GM23338 (cell line): Measurements from ENCODE around the gene WSCD1. TPM values are rescaled to one million over a fixed set of nuclear protein-coding genes. Genes with fewer than 3 reads are reported as not detected.

Source experiments
- ATAC-seq: fragments of 200-7000 bp; cut with Tn5 transposase; 3 replicates; pipeline ENCODE4 v1.9.1; 2020
- DNase-seq: peaks from one replicate; pipeline ENCODE4 v3.0.0-alpha.2; 2015; ENCODE audit warnings: low spot score
- H2AFZ ChIP-seq: fragments of 200-600 bp; sonication (generic); 2 replicates; pipeline ENCODE4 v1.8.0; 2016; ENCODE audit warnings: antibody characterized with exemption, mild to moderate bottlenecking, moderate library complexity
- H3F3A ChIP-seq: fragments of 200-600 bp; sonication (generic); replicated peaks from 2 replicates; pipeline ENCODE4 v1.8.0; 2017; ENCODE audit warnings: antibody characterized with exemption, mixed run types, low read depth
- H3K27ac ChIP-seq: fragments of 200-600 bp; sonication (generic); 2 replicates; pipeline ENCODE4 v1.6.1; 2016; ENCODE audit warnings: low read depth
- H3K27me3 ChIP-seq: fragments of 200-600 bp; sonication (generic); 2 replicates; pipeline ENCODE4 v1.8.0; 2016; ENCODE audit warnings: mild to moderate bottlenecking, mixed run types, moderate library complexity; ENCODE audit not compliant: insufficient read depth
- H3K36me3 ChIP-seq: fragments of 200-600 bp; sonication (generic); 2 replicates; pipeline ENCODE4 v1.8.0; 2016; ENCODE audit warnings: mild to moderate bottlenecking; ENCODE audit not compliant: insufficient read depth
- H3K4me1 ChIP-seq: fragments of 200-600 bp; sonication (generic); 2 replicates; pipeline ENCODE4 v1.8.0; 2016; ENCODE audit warnings: mild to moderate bottlenecking, moderate library complexity; ENCODE audit not compliant: insufficient read depth
- H3K4me2 ChIP-seq: fragments of 200-600 bp; sonication (generic); 2 replicates; pipeline ENCODE4 v1.7.1; 2017; ENCODE audit warnings: mixed run types
- H3K4me3 ChIP-seq: fragments of 200-600 bp; sonication (generic); 2 replicates; pipeline ENCODE4 v1.6.1; 2016; ENCODE audit warnings: mixed run types
- H3K79me2 ChIP-seq: fragments of 200-600 bp; sonication (generic); replicated peaks from 2 replicates; pipeline ENCODE4 v1.8.0; 2017; ENCODE audit warnings: mild to moderate bottlenecking; ENCODE audit not compliant: insufficient read depth
- H3K9me2 ChIP-seq: fragments of 200-600 bp; sonication (generic); 2 replicates; pipeline ENCODE4 v1.8.0; 2017; ENCODE audit not compliant: insufficient read depth
- H4K20me1 ChIP-seq: fragments of 200-600 bp; sonication (generic); replicated peaks from 2 replicates; pipeline ENCODE4 v1.8.0; 2017; ENCODE audit warnings: mild to moderate bottlenecking; ENCODE audit not compliant: insufficient read depth
- H3K27ac Mint-ChIP-seq: 2 replicates; pipeline ENCODE4 v1.8.0; 2020; ENCODE audit warnings: inconsistent platforms, mild to moderate bottlenecking, moderate library complexity, mixed read lengths
- H3K27me3 Mint-ChIP-seq: 3 replicates; pipeline ENCODE4 v1.8.0; 2022; ENCODE audit warnings: low read depth, mild to moderate bottlenecking, moderate library complexity, mixed read lengths, inconsistent platforms; ENCODE audit not compliant: insufficient read depth, poor library complexity
- H3K36me3 Mint-ChIP-seq: 3 replicates; pipeline ENCODE4 v1.8.0; 2021; ENCODE audit warnings: low read depth, mild to moderate bottlenecking, inconsistent platforms, moderate library complexity, mixed read lengths
- H3K4me1 Mint-ChIP-seq: 3 replicates; pipeline ENCODE4 v1.8.0; 2020; ENCODE audit warnings: mild to moderate bottlenecking, inconsistent platforms, mixed read lengths
- H3K4me3 Mint-ChIP-seq: 3 replicates; pipeline ENCODE4 v1.8.0; 2021; ENCODE audit warnings: moderate library complexity, mild to moderate bottlenecking, inconsistent platforms, mixed read lengths
- H3K9me3 Mint-ChIP-seq: 3 replicates; pipeline ENCODE4 v1.8.0; 2020; ENCODE audit warnings: moderate library complexity, mild to moderate bottlenecking, inconsistent platforms, mixed read lengths
- CREB1 ChIP-seq: fragments of 250-450 bp; sonication (Bioruptor Pico); IDR thresholded peaks from 2 replicates; pipeline ENCODE4 v1.5.0; 2020; ENCODE audit warnings: low read depth, mild to moderate bottlenecking, moderate library complexity
- JUNB ChIP-seq: IDR thresholded peaks from one replicate; pipeline ENCODE4 v1.6.1; 2016; ENCODE audit warnings: antibody characterized with exemption; ENCODE audit not compliant: unreplicated experiment
- POLR2AphosphoS5 ChIP-seq: IDR thresholded peaks from 2 replicates; pipeline ENCODE4 v1.6.1; 2016; ENCODE audit warnings: antibody characterized with exemption, low read depth
- REST ChIP-seq: IDR thresholded peaks from one replicate; pipeline ENCODE4 v1.6.1; 2018; ENCODE audit warnings: antibody characterized with exemption; ENCODE audit not compliant: unreplicated experiment
- STAT1 ChIP-seq: IDR thresholded peaks from one replicate; pipeline ENCODE4 v1.6.1; 2016; ENCODE audit warnings: antibody characterized with exemption; ENCODE audit not compliant: unreplicated experiment
- ZNF331 ChIP-seq: fragments of 250-450 bp; sonication (Bioruptor Pico); IDR thresholded peaks from 2 replicates; pipeline ENCODE4 v1.5.0; 2020; ENCODE audit warnings: low read depth, mild to moderate bottlenecking, moderate library complexity
- ZNF462 ChIP-seq: fragments of 250-450 bp; sonication (Bioruptor Pico); IDR thresholded peaks from 2 replicates; pipeline ENCODE4 v1.5.0; 2020; ENCODE audit warnings: mild to moderate bottlenecking, moderate library complexity
- polyA plus RNA-seq: library from polyadenylated mRNA; unstranded; fragments of >200 nt; fragmentation: Nextera tagmentation; extraction: Ambion mirVana; gene quantifications from 2 replicates; pipeline ENCODE4 v1.2.1, GENCODE V29; 2016
- total RNA-seq: library from RNA; depleted of rRNA; stranded (reverse); fragments of >200 nt; shearing (Covaris generic); gene quantifications from 2 replicates; pipeline ENCODE4 v1.2.3, GENCODE V29; 2014
- TF ChIP-seq, protein P1 (sequence below): IDR thresholded peaks from 2 replicates; pipeline ENCODE4 v1.6.1; 2016; ENCODE audit warnings: antibody characterized with exemption
- TF ChIP-seq, protein P2 (sequence below), 2 experiments: fragments of 200-600 bp in 1 of 2; sonication (generic) in 1 of 2; conservative IDR thresholded peaks; 2 replicates each; pipeline versions ENCODE4 v1.5.1 to v1.6.1; 2016 to 2017; ENCODE audit warnings: antibody characterized with exemption in 2 of 2, low read depth in 2 of 2, mild to moderate bottlenecking in 2 of 2, moderate library complexity in 1 of 2

The WSCD1 gene
- total and polyA plus RNA-seq, 2 experiments from 2014 or later = 6.1 to 38.9 TPM

GRCh38 chr17:6159541-6160231 lies 89.5 kb downstream of the WSCD1 start (continued):
- no peak for TF ChIP-seq ZNF462 (CRISPR knock-in tag)
- TF ChIP-seq, protein P1, sequence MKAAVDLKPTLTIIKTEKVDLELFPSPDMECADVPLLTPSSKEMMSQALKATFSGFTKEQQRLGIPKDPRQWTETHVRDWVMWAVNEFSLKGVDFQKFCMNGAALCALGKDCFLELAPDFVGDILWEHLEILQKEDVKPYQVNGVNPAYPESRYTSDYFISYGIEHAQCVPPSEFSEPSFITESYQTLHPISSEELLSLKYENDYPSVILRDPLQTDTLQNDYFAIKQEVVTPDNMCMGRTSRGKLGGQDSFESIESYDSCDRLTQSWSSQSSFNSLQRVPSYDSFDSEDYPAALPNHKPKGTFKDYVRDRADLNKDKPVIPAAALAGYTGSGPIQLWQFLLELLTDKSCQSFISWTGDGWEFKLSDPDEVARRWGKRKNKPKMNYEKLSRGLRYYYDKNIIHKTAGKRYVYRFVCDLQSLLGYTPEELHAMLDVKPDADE = no peak
- no peak for TF ChIP-seq JUNB

DNA sequence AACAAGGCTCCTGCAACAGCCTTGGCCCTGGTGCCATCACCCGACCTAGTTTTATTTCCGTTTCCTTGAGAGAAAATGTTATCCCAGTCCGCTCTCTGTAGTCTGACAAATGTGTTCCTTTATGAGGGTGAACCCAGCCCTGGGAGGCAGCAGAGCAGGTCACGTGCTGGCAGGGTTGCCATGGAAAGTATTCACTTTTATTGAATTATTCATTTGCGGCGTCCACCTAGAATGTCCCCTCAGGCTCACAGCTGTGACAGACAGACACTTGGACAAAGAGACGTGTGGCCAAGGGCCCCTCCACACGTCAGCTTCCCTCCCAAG lies 90.0 kb downstream of the WSCD1 start:
- no peaks in the 10 kb centered on the region for H3F3A ChIP-seq
- Mint-ChIP-seq H3K4me1 (peaks cover 34% of the 10 kb centered on the region), H3K36me3 (no peaks in the 10 kb centered on the region), H3K9me3 (no peaks in the 10 kb centered on the region), H3K27me3 (peaks cover 11% of the 10 kb centered on the region), H3K4me3 (no peak overlapping the region), H3K27ac (no peak overlapping the region)
- H3K79me2 ChIP-seq = no peaks in the 10 kb centered on the region
- no peak overlapping the region for H3K4me3 ChIP-seq
- H3K9me2 ChIP-seq = peaks cover 7% of the 10 kb centered on the region
- ATAC-seq (no peak), DNase-seq (no peak)
- no peaks in the 10 kb centered on the region for H3K27me3 ChIP-seq
- no peak overlapping the region for H3K4me2 ChIP-seq
- no peak for TF ChIP-seq ZNF331 (CRISPR knock-in tag)
- no peak for TF ChIP-seq STAT1
- no peak for TF ChIP-seq CREB1 (CRISPR knock-in tag)
- TF ChIP-seq POLR2AphosphoS5 = no peak
- TF ChIP-seq, protein P2, sequence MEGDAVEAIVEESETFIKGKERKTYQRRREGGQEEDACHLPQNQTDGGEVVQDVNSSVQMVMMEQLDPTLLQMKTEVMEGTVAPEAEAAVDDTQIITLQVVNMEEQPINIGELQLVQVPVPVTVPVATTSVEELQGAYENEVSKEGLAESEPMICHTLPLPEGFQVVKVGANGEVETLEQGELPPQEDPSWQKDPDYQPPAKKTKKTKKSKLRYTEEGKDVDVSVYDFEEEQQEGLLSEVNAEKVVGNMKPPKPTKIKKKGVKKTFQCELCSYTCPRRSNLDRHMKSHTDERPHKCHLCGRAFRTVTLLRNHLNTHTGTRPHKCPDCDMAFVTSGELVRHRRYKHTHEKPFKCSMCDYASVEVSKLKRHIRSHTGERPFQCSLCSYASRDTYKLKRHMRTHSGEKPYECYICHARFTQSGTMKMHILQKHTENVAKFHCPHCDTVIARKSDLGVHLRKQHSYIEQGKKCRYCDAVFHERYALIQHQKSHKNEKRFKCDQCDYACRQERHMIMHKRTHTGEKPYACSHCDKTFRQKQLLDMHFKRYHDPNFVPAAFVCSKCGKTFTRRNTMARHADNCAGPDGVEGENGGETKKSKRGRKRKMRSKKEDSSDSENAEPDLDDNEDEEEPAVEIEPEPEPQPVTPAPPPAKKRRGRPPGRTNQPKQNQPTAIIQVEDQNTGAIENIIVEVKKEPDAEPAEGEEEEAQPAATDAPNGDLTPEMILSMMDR (conservative IDR thresholded peaks at IDR 0.05; ENCODE audit: low read depth in 2 of 2) = no peak
- TF ChIP-seq, protein P1 = no peak
- no peak for TF ChIP-seq JUNB
- no peak for TF ChIP-seq REST
- no peak overlapping the region for H3K27ac ChIP-seq
- H3K36me3 ChIP-seq = no peaks in the 10 kb centered on the region
- H3K4me1 ChIP-seq = peaks cover 26% of the 10 kb centered on the region
- H2AFZ ChIP-seq = peak overlapping the region; percentile 43; the same call in 1 of the 2 replicates
- H4K20me1 ChIP-seq = no peaks in the 10 kb centered on the region
